ENCODE results near the gene SRRM3.

Gene SRRM3

GRCh38 chr7:76202666-76203030, 952 bp downstream of the SRRM3 start:
- Histone ChIP-seq H3K4me3 (ENCODE audit: low read length in 2 of 2) (no peak overlapping the region), H3K27me3 (ENCODE audit: control insufficient read depth in 3 of 3, insufficient read depth in 3 of 3, low read depth in 1 of 3, low read length in 3 of 3) (peaks cover 0 to 15% (median 0%) of the 10 kb centered on the region in 3 experiments), H3K36me3 (replicated peaks in 1 of 2; ENCODE audit: control insufficient read depth in 2 of 2, insufficient read depth in 2 of 2, low read length in 2 of 2) (no peaks in the 10 kb centered on the region), H3K79me1 (ENCODE audit: low read depth, low read length) (no peaks in the 10 kb centered on the region), H3K23ac (ENCODE audit: low read depth, low read length, poor library complexity) (no peak overlapping the region), H4K8ac (ENCODE audit: low read depth, low read length) (no peak overlapping the region), H3K14ac (ENCODE audit: low read length) (no peak overlapping the region), H3K18ac (ENCODE audit: low read length) (no peak overlapping the region), H3K9me3 (replicated peaks in 1 of 2; ENCODE audit: control insufficient read depth in 2 of 2, insufficient read depth in 1 of 2, low read depth in 1 of 2, low read length in 2 of 2) (no peaks in the 10 kb centered on the region), H2AFZ (ENCODE audit: low read length) (no peak overlapping the region), H3K4me1 (ENCODE audit: control insufficient read depth in 2 of 2, insufficient read depth in 1 of 2, low read depth in 1 of 2, low read length in 2 of 2) (peaks cover 2 to 3% of the 10 kb centered on the region in 2 donors), H2BK15ac (ENCODE audit: low read length) (no peak overlapping the region), H2BK120ac (ENCODE audit: low read depth, low read length) (no peak overlapping the region), H4K91ac (ENCODE audit: low read depth, low read length, poor library complexity) (no peak overlapping the region), H3K4me2 (ENCODE audit: insufficient read depth, low read length, poor library complexity, severe bottlenecking) (no peak overlapping the region), H3K27ac (replicated peaks; ENCODE audit: low read length) (no peak overlapping the region), H2BK5ac (ENCODE audit: low read length) (no peak overlapping the region), H3K9ac (ENCODE audit: low read depth, low read length, poor library complexity) (no peak overlapping the region), H2AK5ac (ENCODE audit: low read depth, low read length) (no peak overlapping the region), H2BK12ac (ENCODE audit: low read length) (no peak overlapping the region), H3K4ac (ENCODE audit: low read length) (no peak overlapping the region)
- DNase-seq (ENCODE audit: low spot score) = no peak
- no CpG with 5 or more reads among the region's 8 CpGs for WGBS, 2 donors (ENCODE audit: extremely low coverage in 2 of 2, insufficient read length in 2 of 2, insufficient replicate concordance in 1 of 2)

- Histone ChIP-seq H3K36me3 (replicated peaks in 1 of 2; ENCODE audit: control insufficient read depth in 2 of 2, insufficient read depth in 2 of 2, low read length in 2 of 2) (no peaks in the 10 kb centered on the region), H2BK120ac (ENCODE audit: low read depth, low read length) (no peak overlapping the region), H4K8ac (ENCODE audit: low read depth, low read length) (no peak overlapping the region), H4K91ac (ENCODE audit: low read depth, low read length, poor library complexity) (no peak overlapping the region), H3K4me1 (ENCODE audit: control insufficient read depth in 2 of 2, insufficient read depth in 1 of 2, low read depth in 1 of 2, low read length in 2 of 2) (peaks cover 2 to 3% of the 10 kb centered on the region in 2 donors), H3K18ac (ENCODE audit: low read length) (no peak overlapping the region), H3K4me2 (ENCODE audit: insufficient read depth, low read length, poor library complexity, severe bottlenecking) (no peak overlapping the region), H2BK5ac (ENCODE audit: low read length) (no peak overlapping the region), H3K23ac (ENCODE audit: low read depth, low read length, poor library complexity) (no peak overlapping the region), H3K9ac (ENCODE audit: low read depth, low read length, poor library complexity) (no peak overlapping the region), H3K27me3 (ENCODE audit: control insufficient read depth in 3 of 3, insufficient read depth in 3 of 3, low read depth in 1 of 3, low read length in 3 of 3) (peaks cover 0 to 19% (median 0%) of the 10 kb centered on the region in 3 experiments), H2AFZ (ENCODE audit: low read length) (no peak overlapping the region), H3K79me1 (ENCODE audit: low read depth, low read length) (no peaks in the 10 kb centered on the region), H2BK15ac (ENCODE audit: low read length) (no peak overlapping the region), H2AK5ac (ENCODE audit: low read depth, low read length) (no peak overlapping the region), H3K4me3 (ENCODE audit: low read length in 2 of 2) (peak overlapping the region in 1 of 2 donors; percentile 3), H3K9me3 (replicated peaks in 1 of 2; ENCODE audit: control insufficient read depth in 2 of 2, insufficient read depth in 1 of 2, low read depth in 1 of 2, low read length in 2 of 2) (no peaks in the 10 kb centered on the region), H2BK12ac (ENCODE audit: low read length) (no peak overlapping the region), H3K4ac (ENCODE audit: low read length) (no peak overlapping the region), H3K14ac (ENCODE audit: low read length) (no peak overlapping the region), H3K27ac (replicated peaks; ENCODE audit: low read length) (no peak overlapping the region)
- no CpG with 5 or more reads among the region's 2 CpGs for WGBS, 2 donors (ENCODE audit: extremely low coverage in 2 of 2, insufficient read length in 2 of 2, insufficient replicate concordance in 1 of 2)
- no peak for DNase-seq (ENCODE audit: low spot score)
Measured at GRCh38 chr7:76204147-76204546, 2.5 kb downstream of the SRRM3 start.

- DNase-seq (ENCODE audit: low spot score) = no peak
Measured at GRCh38 chr7:76206633-76207032, 4.9 kb downstream of the SRRM3 start.

GRCh38 chr7:76209310-76209709, 7.6 kb downstream of the SRRM3 start:
- Histone ChIP-seq H3K4ac (ENCODE audit: low read length) (no peak overlapping the region), H4K8ac (ENCODE audit: low read depth, low read length) (no peak overlapping the region), H3K14ac (ENCODE audit: low read length) (no peak overlapping the region), H2AFZ (ENCODE audit: low read length) (no peak overlapping the region), H3K27me3 (ENCODE audit: control insufficient read depth in 3 of 3, insufficient read depth in 3 of 3, low read depth in 1 of 3, low read length in 3 of 3) (peaks cover 0 to 15% (median 0%) of the 10 kb centered on the region in 3 experiments), H3K79me1 (ENCODE audit: low read depth, low read length) (no peaks in the 10 kb centered on the region), H2AK5ac (ENCODE audit: low read depth, low read length) (no peak overlapping the region), H3K18ac (ENCODE audit: low read length) (no peak overlapping the region), H3K9me3 (replicated peaks in 1 of 2; ENCODE audit: control insufficient read depth in 2 of 2, insufficient read depth in 1 of 2, low read depth in 1 of 2, low read length in 2 of 2) (no peaks in the 10 kb centered on the region), H3K4me1 (ENCODE audit: control insufficient read depth in 2 of 2, insufficient read depth in 1 of 2, low read depth in 1 of 2, low read length in 2 of 2) (no peaks in the 10 kb centered on the region), H3K36me3 (replicated peaks in 1 of 2; ENCODE audit: control insufficient read depth in 2 of 2, insufficient read depth in 2 of 2, low read length in 2 of 2) (no peaks in the 10 kb centered on the region), H3K27ac (replicated peaks; ENCODE audit: low read length) (no peak overlapping the region), H2BK15ac (ENCODE audit: low read length) (no peak overlapping the region), H3K4me2 (ENCODE audit: insufficient read depth, low read length, poor library complexity, severe bottlenecking) (no peak overlapping the region), H4K91ac (ENCODE audit: low read depth, low read length, poor library complexity) (no peak overlapping the region), H2BK120ac (ENCODE audit: low read depth, low read length) (no peak overlapping the region), H3K4me3 (ENCODE audit: low read length in 2 of 2) (no peak overlapping the region), H3K9ac (ENCODE audit: low read depth, low read length, poor library complexity) (no peak overlapping the region), H2BK12ac (ENCODE audit: low read length) (no peak overlapping the region), H2BK5ac (ENCODE audit: low read length) (no peak overlapping the region), H3K23ac (ENCODE audit: low read depth, low read length, poor library complexity) (no peak overlapping the region)
- WGBS, 2 donors (ENCODE audit: extremely low coverage in 2 of 2, insufficient read length in 2 of 2, insufficient replicate concordance in 1 of 2) = no CpG with 5 or more reads among the region's 1 CpG
- no peak for DNase-seq (ENCODE audit: low spot score)

More at GRCh38 chr7:76206633-76207032, 4.9 kb downstream of the SRRM3 start:
- Histone ChIP-seq H3K18ac (ENCODE audit: low read length) (no peak overlapping the region), H3K9me3 (replicated peaks in 1 of 2; ENCODE audit: control insufficient read depth in 2 of 2, insufficient read depth in 1 of 2, low read depth in 1 of 2, low read length in 2 of 2) (no peaks in the 10 kb centered on the region), H4K8ac (ENCODE audit: low read depth, low read length) (no peak overlapping the region), H3K4ac (ENCODE audit: low read length) (no peak overlapping the region), H3K14ac (ENCODE audit: low read length) (peak overlapping the region; percentile 82), H2BK5ac (ENCODE audit: low read length) (no peak overlapping the region), H3K27me3 (ENCODE audit: control insufficient read depth in 3 of 3, insufficient read depth in 3 of 3, low read depth in 1 of 3, low read length in 3 of 3) (peaks cover 0 to 15% (median 0%) of the 10 kb centered on the region in 3 experiments), H3K36me3 (replicated peaks in 1 of 2; ENCODE audit: control insufficient read depth in 2 of 2, insufficient read depth in 2 of 2, low read length in 2 of 2) (no peaks in the 10 kb centered on the region), H2BK12ac (ENCODE audit: low read length) (no peak overlapping the region), H3K79me1 (ENCODE audit: low read depth, low read length) (no peaks in the 10 kb centered on the region), H3K9ac (ENCODE audit: low read depth, low read length, poor library complexity) (peak overlapping the region; percentile 4), H4K91ac (ENCODE audit: low read depth, low read length, poor library complexity) (no peak overlapping the region), H3K23ac (ENCODE audit: low read depth, low read length, poor library complexity) (peak overlapping the region; percentile 65), H3K4me2 (ENCODE audit: insufficient read depth, low read length, poor library complexity, severe bottlenecking) (no peak overlapping the region), H3K4me3 (ENCODE audit: low read length in 2 of 2) (no peak overlapping the region), H2BK15ac (ENCODE audit: low read length) (no peak overlapping the region), H2AK5ac (ENCODE audit: low read depth, low read length) (peak overlapping the region; percentile 56), H3K4me1 (ENCODE audit: control insufficient read depth in 2 of 2, insufficient read depth in 1 of 2, low read depth in 1 of 2, low read length in 2 of 2) (peaks cover 2 to 3% of the 10 kb centered on the region in 2 donors), H3K27ac (replicated peaks; ENCODE audit: low read length) (no peak overlapping the region), H2AFZ (ENCODE audit: low read length) (no peak overlapping the region), H2BK120ac (ENCODE audit: low read depth, low read length) (no peak overlapping the region)
- no CpG with 5 or more reads among the region's 12 CpGs for WGBS, 2 donors (ENCODE audit: extremely low coverage in 2 of 2, insufficient read length in 2 of 2, insufficient replicate concordance in 1 of 2)
